Breast epithelium (tissue), 4 donors: ENCODE data around the gene ELF4. TPM values are rescaled to one million over a fixed set of nuclear protein-coding genes. Genes with fewer than 3 reads are reported as not detected.

Experiments used
- DNase-seq, 2 donors: peaks; one replicate each; pipeline ENCODE4 v3.0.0-alpha.2; 2019; ENCODE audit warnings: low spot score in 2 of 2
- H3K27ac ChIP-seq, 2 donors: fragments of 200-600 bp; sonication (generic) in 1 of 2; one replicate each; pipeline ENCODE4 v1.5.1; 2016 to 2019; ENCODE audit warnings: mild to moderate bottlenecking in 1 of 2
- H3K27me3 ChIP-seq, 2 donors: fragments of 200-600 bp; sonication (generic) in 1 of 2; one replicate each; pipeline versions ENCODE4 v1.5.1 to v1.6.0; 2017 to 2019; ENCODE audit warnings: control low read depth in 1 of 2, mild to moderate bottlenecking in 1 of 2
- H3K36me3 ChIP-seq: fragments of 200-600 bp; one replicate; pipeline ENCODE4 v1.5.1; 2019
- H3K4me1 ChIP-seq, 2 donors: fragments of 200-600 bp; sonication (generic); one replicate each; pipeline ENCODE4 v1.5.1; 2016 to 2019; ENCODE audit warnings: control low read depth in 1 of 2
- H3K4me3 ChIP-seq, 3 donors: fragments of 200-600 bp; sonication (generic); 1 replicate in 2 of 3; 2 replicates in 1 of 3; pipeline ENCODE4 v1.5.1; 2016 to 2019; ENCODE audit warnings: mild to moderate bottlenecking in 3 of 3, moderate library complexity in 2 of 3
- H3K9me3 ChIP-seq, 2 donors: fragments of 200-600 bp; sonication (generic) in 1 of 2; one replicate each; pipeline ENCODE4 v1.5.1; 2016 to 2019; ENCODE audit warnings: control low read depth in 1 of 2
- CTCF ChIP-seq, 3 donors: fragments of 450-650 bp; IDR thresholded peaks; one replicate each; pipeline ENCODE4 v1.5.1; 2016 to 2017; ENCODE audit warnings: antibody characterized with exemption in 3 of 3, mild to moderate bottlenecking in 3 of 3, moderate library complexity in 3 of 3
- POLR2A ChIP-seq: fragments of 450-650 bp; IDR thresholded peaks from one replicate; pipeline ENCODE4 v1.6.1; 2016; ENCODE audit warnings: antibody characterized with exemption, mild to moderate bottlenecking, moderate library complexity
- POLR2AphosphoS5 ChIP-seq, 3 donors: sonication (generic); formaldehyde crosslinking; IDR thresholded peaks; one replicate each; pipeline ENCODE4 v1.6.1; 2017; ENCODE audit warnings: antibody characterized with exemption in 3 of 3
- intact Hi-C: fragments of 100-400 bp; cut with DNase I; formaldehyde crosslinking; loops from one replicate; pipeline ENCODE4 v1.15.1; 2023; ENCODE audit warnings: low total_unique reads
- total RNA-seq, 3 donors: library from RNA; depleted of rRNA; stranded (reverse); fragments of >200 nt; gene quantifications; one replicate each; pipeline ENCODE4 v1.1.0, GENCODE V29; 2016

Gene ELF4
- total RNA-seq, 3 donors from 2014 or later: 5.3 to 10.7 (median 9.2) TPM

GRCh38 chrX:130015181-130015580, 95.1 kb downstream of the ELF4 start:
- intact Hi-C loops: no loop called here
- no peaks in the 10 kb centered on the region for H3K36me3 ChIP-seq
- DNase-seq: no peak
- H3K4me1 ChIP-seq: no peaks in the 10 kb centered on the region
- H3K9me3 ChIP-seq: no peaks in the 10 kb centered on the region
- no peak overlapping the region for H3K27ac ChIP-seq
- H3K27me3 ChIP-seq: peaks cover 0 to 13% of the 10 kb centered on the region in 2 donors
- TF ChIP-seq POLR2AphosphoS5 (IDR thresholded peaks at IDR 0.05) (no peak), POLR2A (no peak), CTCF (IDR thresholded peaks at IDR 0.05) (no peak)
- H3K4me3 ChIP-seq: no peak overlapping the region

Other genes with a start within 250 kb of the ELF4 start
- 10 to 100 TPM; 17.3 to 22.6 (median 20.8) TPM for gene UTP14A, start 204.3 kb downstream of the ELF4 start, total RNA-seq
- 1 to 10 TPM; 4.5 to 5.0 (median 4.9) TPM for gene BCORL1, start 127.9 kb downstream of the ELF4 start, total RNA-seq
- 10 to 100 TPM; 13.5 to 24.6 (median 16.6) TPM for gene AIFM1, start 55.3 kb upstream of the ELF4 start, total RNA-seq
- gene RAB33A, start 61.5 kb upstream of the ELF4 start, total RNA-seq: 1 to 10 TPM in 2 of 3 donors, under 1 TPM in 1; 0.73 to 2.6 (median 1.6) TPM
- 1 to 10 TPM; 4.9 to 6.4 (median 5.0) TPM for gene ZNF280C, start 158.4 kb upstream of the ELF4 start, total RNA-seq
- gene SLC25A14, start 229.4 kb upstream of the ELF4 start, total RNA-seq: 10 to 100 TPM in 2 of 3 donors, 1 to 10 TPM in 1; 8.2 to 18.4 (median 16.1) TPM